WTC11 (cell line): ENCODE data around the gene PGM2. TPM values are rescaled to one million over a fixed set of nuclear protein-coding genes. Genes with fewer than 3 reads are reported as not detected.

ENCODE experiments used
- ATAC-seq: fragments of 200-7000 bp; cut with Tn5 transposase; 2 replicates; pipeline ENCODE4 v1.10.0; 2021; ENCODE audit warnings: mild to moderate bottlenecking, moderate library complexity
- CTCF ChIA-PET: fragments of 300-600 bp; sonication (Branson Sonifier 250); formaldehyde crosslinking; loops from one replicate; lab custom pipeline; 2021; ENCODE audit warnings: antibody characterized with exemption; lab: Charles Lee
- POLR2A ChIA-PET: fragments of 350-600 bp; sonication (Branson Sonifier 250); formaldehyde crosslinking; loops from one replicate; lab custom pipeline; 2021; ENCODE audit warnings: antibody characterized with exemption; lab: Charles Lee
- DNase-seq: peaks from one replicate; pipeline ENCODE4 v3.0.0; 2021; ENCODE audit warnings: low spot score
- H3K27ac Mint-ChIP-seq: 2 replicates; pipeline ENCODE4 v1.8.0; 2021; ENCODE audit warnings: mixed read lengths
- H3K27me3 Mint-ChIP-seq: 2 replicates; pipeline ENCODE4 v1.8.0; 2021; ENCODE audit warnings: low read depth, mild to moderate bottlenecking, moderate library complexity, mixed read lengths
- H3K36me3 Mint-ChIP-seq: 2 replicates; pipeline ENCODE4 v1.8.0; 2021; ENCODE audit warnings: mixed read lengths
- H3K4me1 Mint-ChIP-seq: 2 replicates; pipeline ENCODE4 v1.8.0; 2022; ENCODE audit warnings: mixed read lengths
- H3K4me3 Mint-ChIP-seq: 2 replicates; pipeline ENCODE4 v1.8.0; 2021; ENCODE audit warnings: mild to moderate bottlenecking, moderate library complexity, mixed read lengths
- H3K9me3 Mint-ChIP-seq: 2 replicates; pipeline ENCODE4 v1.8.0; 2021; ENCODE audit warnings: mixed read lengths
- AR ChIP-seq: fragments of 250-450 bp; sonication (Bioruptor Pico); IDR thresholded peaks from 2 replicates; pipeline ENCODE4 v1.9.0; 2021; ENCODE audit warnings: mild to moderate bottlenecking
- CDX4 ChIP-seq: fragments of 250-450 bp; sonication (Bioruptor Pico); IDR thresholded peaks from 2 replicates; pipeline ENCODE4 v1.9.0; 2021; ENCODE audit warnings: moderate library complexity, mild to moderate bottlenecking, inconsistent platforms, borderline replicate concordance
- E2F5 ChIP-seq: sonication (generic); formaldehyde crosslinking; IDR thresholded peaks from 2 replicates; pipeline ENCODE4 v1.8.1; 2022; ENCODE audit warnings: mild to moderate bottlenecking, moderate library complexity, missing genetic modification reagents
- ELF4 ChIP-seq: sonication (generic); formaldehyde crosslinking; IDR thresholded peaks from 2 replicates; pipeline ENCODE4 v1.8.1; 2022; ENCODE audit warnings: low read depth, mild to moderate bottlenecking, moderate library complexity, missing genetic modification reagents
- FOXJ3 ChIP-seq: sonication (generic); formaldehyde crosslinking; IDR thresholded peaks from 2 replicates; pipeline ENCODE4 v1.9.0; 2021; ENCODE audit warnings: missing genetic modification reagents, mild to moderate bottlenecking, borderline replicate concordance
- FOXP4 ChIP-seq: sonication (generic); formaldehyde crosslinking; IDR thresholded peaks from 2 replicates; pipeline ENCODE4 v1.8.0; 2022; ENCODE audit warnings: mild to moderate bottlenecking, missing genetic modification reagents
- HMGXB4 ChIP-seq: sonication (generic); formaldehyde crosslinking; IDR thresholded peaks from 2 replicates; pipeline ENCODE4 v1.8.1; 2023; ENCODE audit warnings: mild to moderate bottlenecking, moderate library complexity, missing genetic modification reagents
- JAZF1 ChIP-seq: fragments of 250-450 bp; sonication (Bioruptor Pico); IDR thresholded peaks from 2 replicates; pipeline ENCODE4 v1.9.0; 2021; ENCODE audit warnings: moderate library complexity, mild to moderate bottlenecking, inconsistent platforms
- PRDM15 ChIP-seq: sonication (generic); formaldehyde crosslinking; IDR thresholded peaks from 2 replicates; pipeline ENCODE4 v1.8.0; 2022; ENCODE audit warnings: missing genetic modification reagents
- PRRX2 ChIP-seq: fragments of 250-450 bp; sonication (Bioruptor Pico); IDR thresholded peaks from 2 replicates; pipeline ENCODE4 v1.8.0; 2021; ENCODE audit warnings: mild to moderate bottlenecking
- ZSCAN18 ChIP-seq: fragments of 250-450 bp; sonication (Bioruptor Pico); IDR thresholded peaks from 2 replicates; pipeline ENCODE4 v2.1.2; 2022; ENCODE audit warnings: mild to moderate bottlenecking, moderate library complexity
- total RNA-seq: library from RNA; stranded (reverse); gene quantifications from 3 replicates; pipeline ENCODE4 v1.2.3, GENCODE V29; 2021

PGM2 gene
- total RNA-seq, 1 experiment from 2014 or later = 31.4 TPM

GRCh38 chr4:37904824-37905223 is 78.3 kb downstream of the PGM2 start (continued):
- TF ChIP-seq AR (CRISPR knock-in tag) (no peak), CDX4 (CRISPR knock-in tag) (no peak)

- DNase-seq = no peak
- H3K4me3 Mint-ChIP-seq = no peak overlapping the region
- no peaks in the 10 kb centered on the region for H3K36me3 Mint-ChIP-seq
- H3K27me3 Mint-ChIP-seq = no peaks in the 10 kb centered on the region
- ChIA-PET POLR2A (no interaction called here), CTCF (no interaction called here)
- H3K9me3 Mint-ChIP-seq = no peaks in the 10 kb centered on the region
- no peak for TF ChIP-seq FOXJ3 (CRISPR knock-in tag)
- no peak for TF ChIP-seq PRDM15 (CRISPR knock-in tag)
- no peak for TF ChIP-seq JAZF1 (CRISPR knock-in tag)
- no peak for TF ChIP-seq PRRX2 (CRISPR knock-in tag)
- no peak for TF ChIP-seq ELF4
- TF ChIP-seq FOXP4 (CRISPR knock-in tag) = no peak
- TF ChIP-seq HMGXB4 = no peak
- TF ChIP-seq E2F5 (CRISPR knock-in tag) = no peak
- TF ChIP-seq ZSCAN18 (CRISPR knock-in tag) = no peak
- H3K4me1 Mint-ChIP-seq = peaks cover 28% of the 10 kb centered on the region
- ATAC-seq = no peak
- no peak overlapping the region for H3K27ac Mint-ChIP-seq
Observed at GRCh38 chr4:37905533-37906169, 79.2 kb downstream of the PGM2 start.
